Measurements from ENCODE around the gene KCNQ1.

The KCNQ1 gene

GRCh38 chr11:2549080-2549479 lies 104.3 kb downstream of the KCNQ1 start:
- no peaks in the 10 kb centered on the region for H3K36me3 Mint-ChIP-seq (ENCODE audit: low read depth)
- no peaks in the 10 kb centered on the region for H3K9me3 Mint-ChIP-seq
- no peaks in the 10 kb centered on the region for H3K27me3 Mint-ChIP-seq
- H3K27ac Mint-ChIP-seq: no peak overlapping the region
- H3K4me3 Mint-ChIP-seq: no peak overlapping the region
- H3K4me1 Mint-ChIP-seq (ENCODE audit: low read depth): no peaks in the 10 kb centered on the region

GRCh38 chr11:2549491-2549875 lies 104.7 kb downstream of the KCNQ1 start:
- no peak overlapping the region for H3K4me3 Mint-ChIP-seq
- no peaks in the 10 kb centered on the region for H3K9me3 Mint-ChIP-seq
- H3K27ac Mint-ChIP-seq: no peak overlapping the region
- no peaks in the 10 kb centered on the region for H3K36me3 Mint-ChIP-seq (ENCODE audit: low read depth)
- H3K4me1 Mint-ChIP-seq (ENCODE audit: low read depth): no peaks in the 10 kb centered on the region
- no peaks in the 10 kb centered on the region for H3K27me3 Mint-ChIP-seq

- H3K27me3 Mint-ChIP-seq: no peaks in the 10 kb centered on the region
- H3K9me3 Mint-ChIP-seq: no peaks in the 10 kb centered on the region
- H3K4me3 Mint-ChIP-seq: no peak overlapping the region
- H3K4me1 Mint-ChIP-seq (ENCODE audit: low read depth): no peaks in the 10 kb centered on the region
- no peak overlapping the region for H3K27ac Mint-ChIP-seq
- no peaks in the 10 kb centered on the region for H3K36me3 Mint-ChIP-seq (ENCODE audit: low read depth)
Measured at GRCh38 chr11:2549876-2550605, 105.2 kb downstream of the KCNQ1 start.

- no peak overlapping the region for H3K4me3 Mint-ChIP-seq
- no peaks in the 10 kb centered on the region for H3K36me3 Mint-ChIP-seq (ENCODE audit: low read depth)
- H3K27ac Mint-ChIP-seq: no peak overlapping the region
- H3K9me3 Mint-ChIP-seq: no peaks in the 10 kb centered on the region
- H3K27me3 Mint-ChIP-seq: no peaks in the 10 kb centered on the region
- no peaks in the 10 kb centered on the region for H3K4me1 Mint-ChIP-seq (ENCODE audit: low read depth)
Measured at GRCh38 chr11:2550606-2550970, 105.8 kb downstream of the KCNQ1 start.

- Mint-ChIP-seq H3K9me3 (no peaks in the 10 kb centered on the region), H3K4me3 (no peak overlapping the region), H3K27me3 (no peaks in the 10 kb centered on the region), H3K4me1 (ENCODE audit: low read depth) (no peaks in the 10 kb centered on the region), H3K36me3 (ENCODE audit: low read depth) (no peaks in the 10 kb centered on the region), H3K27ac (no peak overlapping the region)
Measured at GRCh38 chr11:2551131-2551530, 106.3 kb downstream of the KCNQ1 start.

- no peaks in the 10 kb centered on the region for H3K27me3 Mint-ChIP-seq
- H3K36me3 Mint-ChIP-seq (ENCODE audit: low read depth): no peaks in the 10 kb centered on the region
Measured at GRCh38 chr11:2552210-2552609, 107.4 kb downstream of the KCNQ1 start.

GRCh38 chr11:2553198-2553597 lies 108.4 kb downstream of the KCNQ1 start:
- H3K9me3 Mint-ChIP-seq: no peaks in the 10 kb centered on the region
- no peak overlapping the region for H3K4me3 Mint-ChIP-seq
- no peak overlapping the region for H3K27ac Mint-ChIP-seq
- H3K4me1 Mint-ChIP-seq (ENCODE audit: low read depth): no peaks in the 10 kb centered on the region
- no peaks in the 10 kb centered on the region for H3K36me3 Mint-ChIP-seq (ENCODE audit: low read depth)
- H3K27me3 Mint-ChIP-seq: no peaks in the 10 kb centered on the region

More at GRCh38 chr11:2552210-2552609, 107.4 kb downstream of the KCNQ1 start:
- Mint-ChIP-seq H3K27ac (no peak overlapping the region), H3K9me3 (no peaks in the 10 kb centered on the region), H3K4me1 (ENCODE audit: low read depth) (no peaks in the 10 kb centered on the region), H3K4me3 (no peak overlapping the region)

- Mint-ChIP-seq H3K36me3 (ENCODE audit: low read depth) (no peaks in the 10 kb centered on the region), H3K27ac (no peak overlapping the region), H3K4me1 (ENCODE audit: low read depth) (no peaks in the 10 kb centered on the region), H3K4me3 (no peak overlapping the region), H3K9me3 (no peaks in the 10 kb centered on the region), H3K27me3 (no peaks in the 10 kb centered on the region)
Measured at GRCh38 chr11:2553886-2554285, 109.1 kb downstream of the KCNQ1 start.

GRCh38 chr11:2554338-2555207 lies 109.8 kb downstream of the KCNQ1 start:
- no peaks in the 10 kb centered on the region for H3K36me3 Mint-ChIP-seq (ENCODE audit: low read depth)
- H3K27me3 Mint-ChIP-seq: no peaks in the 10 kb centered on the region
- H3K27ac Mint-ChIP-seq: no peak overlapping the region
- H3K9me3 Mint-ChIP-seq: no peaks in the 10 kb centered on the region
- no peaks in the 10 kb centered on the region for H3K4me1 Mint-ChIP-seq (ENCODE audit: low read depth)
- no peak overlapping the region for H3K4me3 Mint-ChIP-seq

GRCh38 chr11:2555336-2555735 lies 110.5 kb downstream of the KCNQ1 start:
- Mint-ChIP-seq H3K4me3 (no peak overlapping the region), H3K27me3 (no peaks in the 10 kb centered on the region)

GRCh38 chr11:2555891-2556290 lies 111.1 kb downstream of the KCNQ1 start:
- Mint-ChIP-seq H3K9me3 (no peaks in the 10 kb centered on the region), H3K27ac (no peak overlapping the region), H3K4me1 (ENCODE audit: low read depth) (no peaks in the 10 kb centered on the region), H3K36me3 (ENCODE audit: low read depth) (no peaks in the 10 kb centered on the region), H3K4me3 (no peak overlapping the region), H3K27me3 (no peaks in the 10 kb centered on the region)

More at GRCh38 chr11:2555336-2555735, 110.5 kb downstream of the KCNQ1 start:
- Mint-ChIP-seq H3K36me3 (ENCODE audit: low read depth) (no peaks in the 10 kb centered on the region), H3K27ac (no peak overlapping the region), H3K9me3 (no peaks in the 10 kb centered on the region), H3K4me1 (ENCODE audit: low read depth) (no peaks in the 10 kb centered on the region)

- no peaks in the 10 kb centered on the region for H3K36me3 Mint-ChIP-seq (ENCODE audit: low read depth)
- no peaks in the 10 kb centered on the region for H3K9me3 Mint-ChIP-seq
- no peak overlapping the region for H3K27ac Mint-ChIP-seq
- H3K4me1 Mint-ChIP-seq (ENCODE audit: low read depth): no peaks in the 10 kb centered on the region
- H3K27me3 Mint-ChIP-seq: no peaks in the 10 kb centered on the region
- no peak overlapping the region for H3K4me3 Mint-ChIP-seq
Measured at GRCh38 chr11:2557381-2557780, 112.6 kb downstream of the KCNQ1 start.

- Mint-ChIP-seq H3K27ac (no peak overlapping the region), H3K9me3 (no peaks in the 10 kb centered on the region), H3K36me3 (ENCODE audit: low read depth) (no peaks in the 10 kb centered on the region), H3K4me1 (ENCODE audit: low read depth) (no peaks in the 10 kb centered on the region), H3K27me3 (no peaks in the 10 kb centered on the region), H3K4me3 (no peak overlapping the region)
Measured at GRCh38 chr11:2558397-2558796, 113.6 kb downstream of the KCNQ1 start.

- Mint-ChIP-seq H3K4me1 (ENCODE audit: low read depth) (no peaks in the 10 kb centered on the region), H3K27me3 (no peaks in the 10 kb centered on the region), H3K27ac (no peak overlapping the region), H3K36me3 (ENCODE audit: low read depth) (no peaks in the 10 kb centered on the region), H3K9me3 (no peaks in the 10 kb centered on the region), H3K4me3 (no peak overlapping the region)
Measured at GRCh38 chr11:2558861-2559526, 114.2 kb downstream of the KCNQ1 start.

Measured in stimulated activated naive CD8-positive, alpha-beta T cell treated with anti-CD3 and anti-CD28 coated beads, Interleukin-15, Interleukin-2, amounts not matched to agents 100 ng/mL and 50 ng/mL, for 24 hours (primary cell).